HG03469 (cell line): ENCODE results near the gene TDRD9.

Source experiments
- ATAC-seq: cut with Tn5 transposase; IDR thresholded peaks from one replicate; pipeline ENCODE4 v1.9.1; 2021; ENCODE audit warnings: mild to moderate bottlenecking, moderate library complexity, moderate number of reproducible peaks; ENCODE audit not compliant: unreplicated experiment

Gene TDRD9

DNA sequence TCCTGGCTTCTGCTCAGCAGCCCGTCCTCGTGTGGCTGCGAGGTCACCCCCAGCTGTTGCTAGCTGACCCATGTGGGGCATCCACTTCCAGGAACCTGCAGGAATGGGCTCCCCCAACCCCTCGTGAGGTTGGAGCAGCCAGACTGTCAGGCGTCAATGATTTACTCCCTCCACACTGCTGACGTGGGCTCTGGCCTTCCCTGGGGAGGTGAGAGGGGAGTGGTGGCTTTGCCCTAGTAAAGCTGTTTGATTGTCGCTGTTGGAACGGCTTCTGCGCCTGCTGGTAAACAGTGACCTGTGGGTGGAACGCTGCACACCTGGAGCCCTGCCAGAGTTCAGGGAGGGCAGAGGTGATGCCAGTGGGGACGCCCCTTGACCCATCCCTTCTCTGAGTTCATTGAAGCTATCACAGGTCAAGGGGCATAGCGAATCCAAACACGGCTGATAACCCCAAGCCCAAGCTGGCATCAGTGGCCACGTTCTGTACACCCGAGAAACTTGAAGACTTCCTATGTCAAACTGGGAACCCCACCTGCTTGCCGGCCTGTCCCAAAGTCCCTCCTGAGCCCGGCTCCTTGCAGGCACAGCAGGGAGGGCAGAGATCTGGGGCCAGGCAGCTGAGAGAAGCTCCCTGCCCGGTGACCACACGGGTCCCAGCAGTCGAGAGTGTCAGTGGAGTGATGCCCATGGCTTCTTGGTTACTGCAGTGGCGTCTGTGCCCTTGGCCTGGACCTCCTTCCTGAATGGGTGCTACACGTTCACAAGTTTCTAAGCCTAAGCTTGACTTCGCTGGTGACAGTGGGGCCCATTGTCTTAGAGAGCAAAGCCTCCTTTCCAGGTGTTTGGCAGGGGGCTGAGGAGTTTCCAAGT, 160.0 kb downstream of the TDRD9 start:
- no peak for ATAC-seq

DNA sequence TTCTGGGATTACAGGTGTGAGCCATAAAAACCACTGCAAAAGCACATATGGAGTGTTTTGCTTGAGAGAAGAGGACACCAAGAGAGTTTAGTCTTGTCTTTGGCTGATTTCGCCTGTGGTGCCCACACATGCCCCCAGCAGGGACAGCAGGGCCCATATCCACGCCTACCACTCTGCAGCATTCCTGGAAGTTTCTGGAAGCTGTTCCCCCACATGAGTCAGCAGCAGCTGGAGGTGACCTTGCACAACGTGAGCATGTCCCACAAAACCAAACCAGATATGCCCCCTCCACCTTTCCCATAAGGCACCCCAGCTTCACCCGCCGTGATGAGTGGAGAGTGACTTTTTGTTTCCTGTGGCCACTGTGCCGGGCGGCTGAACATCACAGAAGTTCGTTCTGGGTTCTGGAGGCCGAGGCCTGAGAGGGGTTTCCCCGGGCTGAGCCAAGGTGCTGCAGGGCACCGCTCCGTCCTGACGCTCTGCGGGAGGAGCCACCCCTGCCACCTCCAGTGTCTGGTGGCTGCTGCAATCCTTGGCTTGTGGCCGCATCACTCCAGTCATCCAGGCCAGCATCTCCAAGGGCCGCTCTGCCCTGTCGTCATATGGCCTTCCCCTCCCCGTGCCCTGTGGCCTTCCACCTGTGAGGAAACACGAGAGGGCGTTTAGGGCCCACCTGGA, 162.0 kb downstream of the TDRD9 start:
- no peak for ATAC-seq

DNA sequence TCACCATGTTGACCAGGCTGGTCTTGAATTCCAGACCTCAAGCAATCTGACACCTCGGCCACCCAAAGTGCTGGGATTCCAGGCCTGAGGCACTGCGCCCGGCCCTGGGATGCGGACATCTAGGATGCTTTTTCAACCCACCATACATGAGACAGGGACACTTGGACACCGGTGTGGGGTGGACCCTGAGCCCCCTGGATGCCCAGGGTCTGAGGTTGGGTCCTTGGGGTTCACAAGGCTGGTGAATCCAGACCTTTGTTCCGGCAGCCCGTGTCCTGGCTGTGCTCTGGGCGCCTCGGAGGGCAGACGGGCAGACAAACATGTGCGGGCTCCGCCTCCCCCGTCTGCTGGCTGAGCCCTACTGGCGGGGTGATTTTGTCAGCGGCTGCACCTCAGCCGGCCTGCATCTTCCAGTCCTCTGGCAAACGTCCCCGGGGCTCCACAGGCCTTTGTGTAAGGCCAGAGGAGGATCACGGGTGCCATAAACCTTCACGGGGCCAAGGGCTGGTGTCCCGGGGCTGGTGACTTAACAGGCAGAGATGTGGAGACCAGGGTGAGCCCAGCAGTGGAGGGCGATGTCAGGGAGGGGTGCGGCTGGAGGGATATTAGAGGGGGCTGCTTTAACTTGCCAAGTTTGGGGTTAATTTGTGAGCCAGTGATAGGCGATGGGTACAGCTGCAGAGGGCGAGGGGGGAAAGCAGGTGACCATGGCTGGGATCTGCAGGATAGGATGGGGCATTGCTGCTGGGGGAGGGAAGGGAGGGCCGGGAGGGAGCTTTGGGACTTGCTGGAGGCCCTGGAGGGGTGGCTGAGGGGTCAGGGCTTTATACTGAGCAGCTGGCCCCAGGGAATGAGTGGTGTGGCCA, 163.0 kb downstream of the TDRD9 start:
- ATAC-seq = no peak

DNA sequence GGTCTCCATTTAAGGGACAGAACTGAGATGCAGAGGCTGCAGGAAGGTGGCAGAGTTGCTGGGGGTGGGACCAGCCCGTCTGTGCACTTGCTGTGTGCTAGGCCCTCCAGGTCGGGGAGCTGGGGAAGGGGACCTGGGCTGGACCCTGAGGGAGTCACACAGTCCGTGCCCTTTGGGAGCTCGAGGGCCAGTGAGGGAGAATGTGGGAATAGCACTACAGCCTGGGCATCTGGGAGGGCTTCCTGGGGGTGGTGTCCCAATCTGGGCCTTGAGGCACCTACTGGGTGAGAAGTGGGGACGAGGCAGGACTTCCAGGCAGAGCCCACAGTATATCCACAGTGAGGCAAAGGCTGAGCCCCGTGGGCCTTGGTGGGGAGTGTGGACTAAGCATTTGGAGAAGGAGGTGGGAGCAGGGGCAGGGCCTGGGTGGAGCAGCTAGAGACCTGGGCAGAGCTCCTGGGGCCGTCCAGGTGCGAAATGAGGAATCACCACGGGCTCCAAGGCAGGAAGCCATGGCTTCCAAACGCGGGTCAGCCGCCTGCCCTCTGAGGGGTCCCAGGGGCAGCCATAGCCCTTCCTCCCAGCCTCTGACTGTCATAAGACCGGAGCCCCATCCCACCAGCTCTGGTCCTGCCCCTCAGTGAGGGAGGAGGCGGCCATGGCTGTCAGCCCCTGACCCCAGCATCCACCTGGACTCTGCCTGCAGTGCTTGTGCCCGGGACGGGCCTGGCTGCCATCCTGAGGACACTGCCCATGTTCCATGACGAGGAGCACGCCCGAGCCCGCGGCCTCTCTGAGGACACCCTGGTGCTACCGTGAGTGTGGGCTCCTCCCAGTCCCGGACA, 163.9 kb downstream of the TDRD9 start:
- ATAC-seq = no peak

DNA sequence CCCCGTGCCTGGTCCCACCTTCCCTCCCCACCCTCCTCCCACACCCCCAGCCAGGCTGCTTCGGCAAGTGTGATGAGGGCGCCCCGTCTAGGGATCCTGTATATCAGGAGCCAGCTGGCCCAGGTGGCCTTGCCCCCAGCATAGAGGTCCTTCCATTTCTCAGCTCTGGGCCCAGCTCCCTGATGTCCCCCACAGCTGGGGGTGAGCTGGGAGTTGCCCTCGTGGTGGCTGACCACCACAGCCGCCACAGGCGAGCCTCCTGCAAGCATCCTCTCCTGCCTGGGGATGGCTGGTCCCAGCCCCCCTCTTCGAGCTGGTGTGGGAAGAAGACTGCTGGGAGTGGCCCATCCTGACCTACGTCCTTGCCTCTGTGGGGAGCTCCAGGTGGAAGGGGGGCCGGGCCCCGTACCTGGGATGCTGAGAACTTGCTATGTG, 164.7 kb downstream of the TDRD9 start:
- ATAC-seq = no peak

DNA sequence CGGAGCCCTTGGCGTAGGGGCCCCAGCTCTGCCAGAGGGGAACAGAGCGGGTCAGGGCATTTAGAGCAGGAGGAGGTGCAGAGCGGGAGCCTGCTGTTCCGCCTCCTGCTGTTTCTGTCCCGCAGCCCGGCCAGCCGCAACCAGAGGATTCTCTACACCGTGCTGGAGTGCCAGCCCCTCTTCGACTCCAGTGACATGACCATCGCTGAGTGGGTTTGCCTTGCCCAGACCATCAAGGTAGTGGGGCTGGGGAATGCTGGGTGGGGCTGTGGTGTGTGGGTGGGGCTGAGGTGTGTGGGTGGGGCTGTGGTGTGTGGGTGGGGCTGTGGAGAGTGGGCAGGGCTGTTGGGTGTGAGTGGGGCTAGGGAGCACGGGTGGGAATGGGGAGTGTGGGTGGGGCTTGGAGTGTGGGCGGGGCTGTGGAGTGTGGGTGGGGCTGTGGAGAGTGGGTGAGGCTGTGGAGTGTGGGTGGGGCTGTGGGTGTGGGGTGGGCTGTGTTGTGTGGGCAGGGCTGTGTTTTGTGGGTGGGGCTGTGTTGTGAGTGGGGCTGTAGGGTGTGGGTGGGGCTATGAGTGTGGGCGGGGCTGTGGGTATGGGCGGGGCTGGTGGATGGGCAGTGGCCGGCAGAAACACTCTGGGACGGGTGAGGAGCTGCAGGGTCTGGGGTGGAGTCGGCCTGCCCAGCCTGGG, 165.3 kb downstream of the TDRD9 start:
- ATAC-seq = no peak

DNA sequence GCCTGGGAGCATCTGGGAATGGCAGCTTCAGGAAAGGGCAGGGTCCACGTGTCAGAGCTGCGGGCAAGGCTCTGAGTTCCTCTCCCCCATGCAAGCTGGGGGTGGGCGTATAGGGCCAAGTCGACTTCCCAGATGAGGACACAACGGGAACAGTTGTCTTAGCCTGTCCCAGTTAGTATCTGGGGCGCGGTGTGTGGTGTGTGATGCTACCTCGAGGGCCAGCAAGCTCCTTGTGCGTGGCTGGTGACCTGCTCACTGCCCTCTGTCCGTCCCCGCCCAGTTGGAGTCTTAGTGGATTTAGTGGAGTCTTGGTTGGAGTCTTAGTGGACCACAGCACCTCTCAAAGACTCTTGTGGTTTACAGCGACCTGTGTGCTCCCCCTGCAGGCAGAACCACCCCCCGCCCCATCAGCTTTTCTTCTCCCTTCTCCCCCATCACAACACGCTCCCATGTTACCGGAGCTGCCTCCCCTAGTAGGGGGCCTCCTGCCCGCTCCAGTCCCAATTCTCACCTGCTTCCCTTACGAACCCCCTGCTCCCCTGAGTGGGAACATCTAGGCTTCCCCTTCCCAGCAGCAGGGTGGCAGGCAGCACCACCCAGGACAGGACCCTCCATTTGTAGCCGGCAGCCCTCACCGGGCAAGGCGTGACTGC, 165.9 kb downstream of the TDRD9 start:
- ATAC-seq = no peak

DNA sequence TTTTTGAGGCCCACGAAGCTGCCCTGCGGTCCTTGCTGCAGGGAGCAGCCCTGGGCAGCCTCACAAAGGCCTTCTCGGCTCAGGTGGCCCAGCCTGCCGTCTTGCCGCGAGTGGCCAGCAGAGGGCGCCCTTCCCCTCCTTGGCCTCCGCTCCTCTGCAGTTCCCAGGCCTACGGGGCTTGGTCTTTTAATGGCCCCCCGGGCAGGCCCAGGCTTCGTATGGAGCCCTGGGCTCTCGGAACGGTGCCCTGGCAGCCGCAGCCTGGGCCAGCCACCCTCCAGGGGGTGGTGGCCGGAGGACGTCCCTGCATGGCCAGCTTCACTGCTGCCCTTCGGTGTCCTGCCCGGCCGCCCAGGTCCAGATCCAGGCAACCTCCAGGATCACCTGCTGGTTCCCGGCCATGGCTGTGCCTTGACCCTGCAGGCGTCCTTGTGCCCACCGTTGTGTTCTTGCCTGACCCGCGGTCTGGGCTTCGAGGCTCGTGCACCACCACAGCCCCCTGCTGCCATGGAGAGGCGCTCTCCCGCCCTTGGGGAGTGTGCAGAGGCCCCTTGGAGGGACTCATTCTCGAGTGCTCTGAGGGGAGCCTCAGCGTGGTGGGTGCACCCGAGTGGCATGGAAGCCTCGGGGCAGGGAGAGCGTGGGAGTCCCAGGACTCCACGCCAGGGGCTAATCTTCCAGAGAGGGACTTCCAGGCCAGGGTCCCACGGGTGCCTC, 166.6 kb downstream of the TDRD9 start:
- no peak for ATAC-seq

DNA sequence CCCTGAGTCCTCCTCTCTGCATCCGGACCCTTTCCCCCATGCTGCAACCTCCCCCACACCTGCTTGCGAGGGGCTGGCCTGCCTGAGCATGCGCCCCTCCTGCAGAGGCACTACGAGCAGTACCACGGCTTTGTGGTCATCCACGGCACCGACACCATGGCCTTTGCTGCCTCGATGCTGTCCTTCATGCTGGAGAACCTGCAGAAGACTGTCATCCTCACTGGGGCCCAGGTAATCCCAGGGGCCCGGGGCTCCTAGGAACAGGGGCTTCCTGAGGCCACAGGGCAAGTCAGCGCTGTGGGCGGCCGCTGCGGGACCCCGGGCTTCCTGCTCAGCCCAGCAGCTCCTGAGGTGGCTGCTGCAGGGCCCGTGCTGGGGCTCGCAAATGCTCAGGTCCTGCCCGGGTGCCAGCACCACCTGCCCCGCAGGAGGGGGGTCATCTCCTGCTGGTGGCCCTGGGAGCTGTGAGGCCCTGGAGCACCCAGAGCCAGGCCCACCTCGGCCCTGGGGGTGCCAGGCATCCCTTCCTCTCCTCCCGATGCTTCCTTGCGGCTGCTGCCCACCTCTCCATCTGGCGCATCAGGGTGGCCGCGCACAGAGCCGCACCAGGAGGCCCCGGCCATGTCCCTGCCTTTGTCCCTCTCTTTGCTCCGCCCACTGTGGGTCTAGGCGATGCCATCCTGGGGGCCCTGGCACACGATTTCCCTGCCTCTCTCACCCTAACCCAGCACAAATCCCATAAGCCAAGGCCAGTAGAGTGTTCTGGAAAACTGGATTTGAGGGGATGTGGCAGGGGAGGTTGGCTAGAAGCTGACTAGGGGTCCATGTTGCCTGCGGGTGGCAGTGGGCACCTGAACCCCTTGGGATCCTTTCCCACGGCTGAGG, 167.4 kb downstream of the TDRD9 start:
- ATAC-seq = no peak

DNA sequence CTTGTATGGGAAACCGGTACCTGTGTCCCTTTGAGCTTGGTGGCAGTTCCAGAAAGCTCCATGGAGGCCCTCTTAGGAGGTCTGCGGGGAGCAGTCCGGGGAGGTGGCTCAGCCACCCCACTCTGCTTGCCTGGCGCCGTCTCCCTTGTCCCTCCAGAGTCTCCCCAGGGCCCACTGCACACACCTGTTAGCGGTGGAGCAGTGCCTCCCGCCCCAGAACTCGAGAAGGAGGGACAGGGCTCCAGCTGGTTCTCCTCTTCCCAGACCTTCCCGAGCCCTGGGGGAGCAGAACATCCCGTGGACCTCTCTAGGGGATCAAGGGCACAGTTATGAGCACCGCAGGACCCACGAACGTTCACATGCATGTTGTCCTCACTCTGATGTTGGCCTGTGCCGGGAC, 168.1 kb downstream of the TDRD9 start:
- ATAC-seq = no peak

DNA sequence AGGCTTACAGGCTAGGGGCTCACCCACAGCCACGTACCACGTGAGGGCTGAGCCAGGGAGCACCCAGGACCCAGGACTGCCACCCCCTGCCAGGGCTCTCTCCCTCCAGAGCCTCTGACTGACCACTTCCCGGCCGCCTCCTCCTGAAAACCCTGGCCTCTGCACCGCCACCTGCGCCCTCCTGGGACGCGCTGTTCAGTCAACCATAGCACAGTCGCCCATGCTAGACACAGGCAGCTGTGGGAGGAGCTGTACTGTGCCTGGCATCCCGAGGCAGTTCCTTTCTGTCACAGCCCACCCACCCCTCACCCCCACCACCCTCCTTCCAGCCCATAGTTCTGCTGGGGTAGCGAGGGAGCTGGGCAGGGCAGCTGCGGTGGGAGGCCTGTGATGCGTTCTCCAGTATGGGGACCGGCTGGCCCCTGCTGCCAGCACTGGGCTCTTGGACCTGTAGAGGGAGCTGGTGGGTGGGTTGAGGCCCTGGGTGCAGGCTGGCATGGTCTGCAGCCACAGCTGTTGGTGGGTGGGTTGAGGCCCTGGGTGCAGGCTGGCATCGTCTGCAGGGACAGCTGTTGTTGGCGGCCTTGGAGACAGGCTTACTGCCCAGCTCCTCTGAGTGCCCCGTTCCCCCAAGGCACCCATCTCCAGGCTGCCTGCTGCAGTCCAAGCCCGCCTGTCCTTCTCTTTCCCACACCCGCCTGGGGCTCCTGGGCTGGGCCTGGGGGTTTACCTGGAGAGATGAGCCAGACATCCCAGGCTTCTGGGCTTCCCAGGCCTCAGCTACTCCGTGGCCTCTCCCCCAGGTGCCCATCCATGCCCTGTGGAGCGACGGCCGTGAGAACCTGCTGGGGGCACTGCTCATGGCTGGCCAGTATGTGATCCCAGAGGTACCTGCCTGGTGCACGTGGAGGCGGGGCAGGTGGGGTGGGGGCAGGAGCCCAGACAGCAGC, 168.8 kb downstream of the TDRD9 start:
- no peak for ATAC-seq

DNA sequence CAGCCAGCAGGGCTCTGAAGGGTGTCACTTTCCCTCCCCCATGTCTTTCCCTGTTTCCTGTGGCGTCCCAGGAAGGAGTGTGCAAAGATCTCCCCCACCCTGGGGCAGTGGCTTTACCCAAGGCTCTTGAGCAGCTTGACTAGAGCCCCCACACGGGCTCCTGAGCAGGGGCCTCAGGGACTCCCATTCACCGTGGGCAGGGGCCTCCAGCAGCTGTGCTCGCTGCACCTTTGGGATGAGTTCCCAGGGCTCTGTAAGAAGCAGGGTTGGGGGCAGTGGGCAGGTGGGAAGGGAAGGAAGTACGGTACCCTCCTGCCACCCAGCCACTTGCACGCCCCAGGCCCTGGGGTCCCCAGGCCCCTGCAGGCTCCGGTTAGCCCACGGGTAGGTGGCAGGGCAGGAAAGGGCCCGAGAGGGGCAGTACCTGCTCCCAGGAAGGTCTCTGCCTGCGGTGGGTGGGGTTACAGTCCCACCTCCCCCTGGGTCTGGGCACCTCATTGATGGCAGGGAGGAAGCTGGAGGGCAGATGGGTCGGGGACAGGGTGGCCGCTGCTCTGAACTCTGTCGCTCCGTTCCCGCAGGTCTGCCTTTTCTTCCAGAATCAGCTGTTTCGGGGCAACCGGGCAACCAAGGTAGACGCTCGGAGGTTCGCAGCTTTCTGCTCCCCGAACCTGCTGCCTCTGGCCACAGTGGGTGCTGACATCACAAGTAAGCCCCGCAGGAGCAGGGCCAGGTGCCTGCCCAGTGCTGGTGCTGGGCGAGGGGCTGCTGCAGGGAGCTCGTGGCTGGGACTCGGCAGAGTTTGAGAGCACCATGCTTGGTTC, 170.2 kb downstream of the TDRD9 start:
- ATAC-seq = no peak

DNA sequence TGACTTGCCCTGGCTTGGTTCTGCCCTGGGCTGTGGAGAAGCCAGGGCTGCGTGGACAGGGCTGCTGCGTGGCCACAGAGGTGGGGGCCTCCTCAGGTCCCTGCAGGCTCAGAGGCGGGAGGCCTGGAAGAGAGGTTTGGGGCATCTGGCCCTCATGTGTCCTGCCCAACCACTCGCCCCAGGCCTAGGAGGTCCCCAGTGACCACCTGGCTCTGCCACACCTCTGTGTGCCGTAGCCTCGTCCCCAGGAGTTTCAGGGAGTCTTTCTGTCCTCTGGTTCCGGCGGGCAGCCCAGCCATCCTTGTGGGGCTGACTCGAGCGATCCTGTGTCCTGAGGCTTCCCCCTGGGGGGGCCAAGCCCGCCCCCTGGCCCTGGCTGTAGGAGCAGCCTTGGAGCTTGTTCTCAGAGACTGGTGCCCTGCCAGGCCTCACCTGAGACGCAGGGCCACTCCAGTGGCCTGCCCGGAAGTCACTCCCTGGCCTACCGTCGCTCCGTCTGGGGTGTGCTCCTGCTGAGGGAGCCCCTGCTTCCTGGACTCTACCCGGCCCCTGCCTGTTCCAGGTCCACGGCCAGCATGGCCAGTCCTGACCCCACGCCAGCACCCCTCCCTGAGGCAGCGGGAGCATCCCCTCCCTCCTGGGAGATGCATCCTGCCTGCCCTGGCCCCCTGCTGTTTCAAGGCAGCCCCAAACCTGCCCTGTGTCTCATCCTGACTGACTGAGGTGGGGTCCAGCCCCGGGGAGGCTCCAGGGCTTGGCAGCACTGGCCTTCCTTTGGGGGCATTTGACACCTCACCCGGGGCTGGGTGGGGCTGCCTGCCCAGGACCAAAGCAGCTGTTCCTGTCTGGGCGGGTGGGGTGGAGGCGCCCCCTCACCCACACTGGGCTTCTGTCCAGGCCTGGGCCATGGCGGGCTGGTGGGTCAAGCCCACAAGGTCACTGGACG, 171.1 kb downstream of the TDRD9 start:
- no peak for ATAC-seq

DNA sequence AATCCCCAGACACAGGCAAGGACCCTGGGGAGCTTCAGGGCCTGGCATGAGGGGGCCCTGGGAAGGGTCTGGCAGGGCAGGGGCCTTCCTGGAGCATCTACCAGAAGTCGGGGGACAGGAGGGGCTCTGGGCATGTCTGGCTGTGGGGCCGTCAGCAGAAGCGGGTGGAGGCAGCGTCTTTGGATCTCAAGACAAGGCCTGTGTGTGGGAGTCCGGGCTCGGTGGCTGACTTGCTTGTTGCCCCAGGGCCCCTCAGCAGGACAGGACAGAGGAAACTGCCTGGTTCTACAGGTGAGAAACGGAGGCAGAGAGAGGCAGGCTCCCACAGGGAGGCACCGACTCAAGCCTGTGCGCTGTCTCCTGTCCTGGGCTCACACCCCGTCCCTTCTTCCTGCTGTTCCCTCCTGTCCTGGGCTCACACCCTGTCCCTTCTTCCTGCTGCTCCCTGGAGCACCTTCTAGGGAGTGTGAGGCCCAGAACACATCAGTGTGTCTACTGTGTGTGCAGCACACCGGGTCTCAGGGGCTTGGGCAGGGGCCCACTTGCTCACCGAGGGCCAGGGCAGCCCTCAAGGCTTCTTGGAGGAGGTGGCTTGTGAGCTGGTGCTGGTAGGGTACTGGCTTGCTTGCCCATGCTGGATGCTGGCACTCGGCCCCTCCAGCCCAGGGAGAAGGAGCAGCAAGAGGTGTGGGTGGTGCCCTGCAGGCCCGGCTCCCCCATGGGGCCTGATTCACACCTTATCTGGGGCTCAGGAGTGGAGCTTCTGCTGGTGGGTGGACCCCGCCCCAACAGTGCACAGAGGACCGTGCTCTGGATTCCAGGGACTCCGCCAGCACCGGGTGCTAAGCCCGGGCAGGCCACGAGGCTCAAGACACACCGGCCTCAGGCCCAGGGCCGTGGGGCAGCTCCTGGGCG, 172.2 kb downstream of the TDRD9 start:
- no peak for ATAC-seq
